ENCODE measurements around the gene PEX13.
A peak's percentile ranks its signal among the peaks of the same experiment; 100 is the strongest.
"Not testable (repeated sequence)": the region's sequence is repeated elsewhere in the genome, so short reads cannot be mapped to it uniquely, and the experiment has no call there.

The PEX13 gene

DNA sequence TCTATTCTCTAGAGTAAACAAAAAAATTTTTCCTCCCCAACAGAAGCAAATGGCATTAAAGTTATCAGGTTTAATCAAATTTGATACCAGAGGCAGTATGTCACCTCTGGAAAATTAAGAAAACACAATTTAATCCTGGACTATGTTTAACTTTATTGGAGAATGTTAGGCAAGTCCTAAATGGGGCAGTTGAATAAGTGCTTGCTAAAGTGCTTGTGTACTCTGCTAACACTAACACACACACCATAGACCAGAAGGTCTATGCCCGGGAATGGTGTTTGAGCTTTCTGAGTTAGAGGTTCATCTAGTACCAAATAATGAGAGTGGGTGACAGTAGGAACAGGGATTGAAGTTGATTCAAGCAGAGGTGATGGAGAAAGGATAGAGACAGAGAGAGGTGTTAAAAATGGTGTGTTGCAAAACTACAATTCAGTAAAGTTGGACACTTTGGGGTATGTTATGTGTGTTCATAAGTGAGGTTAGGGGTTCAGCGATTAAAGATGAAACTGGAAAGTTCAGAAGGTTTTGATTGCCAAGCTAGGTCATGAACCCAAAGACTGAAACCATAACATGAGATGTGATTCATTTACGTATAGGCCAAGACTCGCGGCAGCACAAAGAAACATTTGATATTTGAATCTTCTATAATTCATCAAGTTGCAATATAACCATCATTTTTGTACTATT, 40.5 kb upstream of the PEX13 start:
- ChIA-PET POLR2A (interaction anchor here (1.2 kb wide), 1 partner anchor 16 kb away, joined by 8 read pairs; no protein-coding TSS in a partner anchor), CTCF (interaction anchor here (1.4 to 1.7 kb wide), 3 partner anchors 9 to 23 kb away, joined by 3 to 5 read pairs (median 5); no protein-coding TSS in a partner anchor)
- TF ChIP-seq, protein P1, sequence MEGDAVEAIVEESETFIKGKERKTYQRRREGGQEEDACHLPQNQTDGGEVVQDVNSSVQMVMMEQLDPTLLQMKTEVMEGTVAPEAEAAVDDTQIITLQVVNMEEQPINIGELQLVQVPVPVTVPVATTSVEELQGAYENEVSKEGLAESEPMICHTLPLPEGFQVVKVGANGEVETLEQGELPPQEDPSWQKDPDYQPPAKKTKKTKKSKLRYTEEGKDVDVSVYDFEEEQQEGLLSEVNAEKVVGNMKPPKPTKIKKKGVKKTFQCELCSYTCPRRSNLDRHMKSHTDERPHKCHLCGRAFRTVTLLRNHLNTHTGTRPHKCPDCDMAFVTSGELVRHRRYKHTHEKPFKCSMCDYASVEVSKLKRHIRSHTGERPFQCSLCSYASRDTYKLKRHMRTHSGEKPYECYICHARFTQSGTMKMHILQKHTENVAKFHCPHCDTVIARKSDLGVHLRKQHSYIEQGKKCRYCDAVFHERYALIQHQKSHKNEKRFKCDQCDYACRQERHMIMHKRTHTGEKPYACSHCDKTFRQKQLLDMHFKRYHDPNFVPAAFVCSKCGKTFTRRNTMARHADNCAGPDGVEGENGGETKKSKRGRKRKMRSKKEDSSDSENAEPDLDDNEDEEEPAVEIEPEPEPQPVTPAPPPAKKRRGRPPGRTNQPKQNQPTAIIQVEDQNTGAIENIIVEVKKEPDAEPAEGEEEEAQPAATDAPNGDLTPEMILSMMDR (IDR thresholded peaks at IDR 0.05; ENCODE audit: control extremely low read depth, extremely low read depth, low read depth, missing control alignments): no peak
- DNase-seq (ENCODE audit: extremely low spot score): peak; percentile 50

DNA sequence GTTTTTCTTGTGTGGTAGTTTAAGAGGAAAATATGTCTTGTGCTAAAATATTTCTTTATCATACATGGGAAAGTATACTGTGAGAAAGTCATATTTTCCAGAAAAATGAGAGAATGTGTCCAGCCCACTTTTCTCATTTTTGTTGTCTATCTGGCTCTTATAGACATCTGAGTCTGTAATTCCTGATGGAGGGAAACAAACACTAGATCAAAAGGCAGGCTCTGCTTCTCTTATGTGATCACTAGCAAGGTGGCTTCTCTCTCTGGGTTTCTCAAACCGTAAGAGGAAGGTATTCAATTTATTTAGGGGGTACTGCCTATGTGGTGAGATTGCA, 40.0 kb upstream of the PEX13 start:
- ChIA-PET CTCF (interaction anchor here (1.7 kb wide), 2 partner anchors 9 to 22 kb away, joined by 5 read pairs; no protein-coding TSS in a partner anchor), POLR2A (interaction anchor here (1.2 kb wide), 1 partner anchor 15 kb away, joined by 8 read pairs; no protein-coding TSS in a partner anchor)
- TF ChIP-seq, protein P1 (IDR thresholded peaks at IDR 0.05; ENCODE audit: control extremely low read depth, extremely low read depth, low read depth, missing control alignments): no peak
- DNase-seq (ENCODE audit: extremely low spot score): no peak

DNA sequence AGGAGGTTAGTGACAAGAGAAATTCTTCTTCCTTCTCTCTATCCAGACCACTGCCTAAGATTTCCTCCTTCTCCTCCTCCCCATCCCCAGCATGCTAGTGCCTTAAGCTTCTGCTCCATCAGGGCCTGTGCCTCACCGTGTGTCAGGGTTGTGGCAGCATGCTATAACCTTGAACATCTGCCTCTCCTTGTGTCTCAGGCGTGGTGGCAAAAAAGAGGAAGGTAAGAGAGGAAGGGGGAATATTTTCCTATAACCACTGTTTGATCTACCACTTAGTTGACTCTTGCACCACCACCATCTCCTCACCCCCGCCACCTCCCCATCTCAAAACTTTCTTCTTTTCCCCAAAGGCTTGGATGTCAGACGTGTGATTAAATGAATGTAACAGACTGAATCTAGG, 38.3 kb upstream of the PEX13 start:
- ChIA-PET CTCF (interaction anchor here (1.3 kb wide), 1 partner anchor 31 kb away, joined by 3 read pairs; no protein-coding TSS in a partner anchor), POLR2A (no interaction called here)
- DNase-seq (ENCODE audit: extremely low spot score): no peak
- TF ChIP-seq, protein P1 (IDR thresholded peaks at IDR 0.05; ENCODE audit: control extremely low read depth, extremely low read depth, low read depth, missing control alignments): no peak

DNA sequence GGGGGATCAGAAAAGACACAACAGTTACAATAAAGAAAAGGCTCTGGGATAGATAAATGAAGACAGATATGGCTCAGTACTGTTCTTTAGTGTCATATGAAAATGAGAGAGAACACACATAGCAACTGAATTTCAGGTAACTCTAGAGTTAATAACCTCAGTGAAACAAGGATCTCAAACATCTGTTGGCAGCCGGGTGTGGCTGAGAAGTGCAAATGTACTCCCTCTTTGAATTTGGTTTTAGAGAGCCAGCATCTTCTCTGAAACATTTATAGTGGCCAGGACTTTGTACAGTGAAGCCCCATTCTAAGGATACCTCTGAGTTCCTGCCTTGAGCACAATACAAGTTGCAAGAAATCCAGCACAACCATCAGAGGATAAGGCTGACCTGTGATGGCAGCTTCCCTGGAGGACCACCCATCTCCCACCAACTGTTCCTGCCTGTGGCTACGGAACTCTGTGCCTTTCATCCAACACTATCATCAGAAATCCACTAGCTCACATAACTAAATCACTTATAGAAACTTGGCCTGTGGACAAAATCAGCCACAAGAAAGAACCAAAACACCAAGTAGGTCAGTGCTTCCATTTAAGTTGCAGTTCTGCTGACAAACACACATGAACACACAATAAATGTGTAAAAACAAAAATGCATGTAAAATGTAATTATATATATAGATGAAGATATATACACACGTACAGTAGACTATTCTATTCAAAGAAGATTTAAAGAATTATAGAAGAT, 37.3 kb upstream of the PEX13 start:
- POLR2A ChIA-PET: no interaction called here
- TF ChIP-seq, protein P1 (IDR thresholded peaks at IDR 0.05; ENCODE audit: control extremely low read depth, extremely low read depth, low read depth, missing control alignments): no peak
- CTCF ChIA-PET: interaction anchor here (1.3 to 1.6 kb wide), 2 partner anchors 12 to 32 kb away, joined by 3 read pairs; no protein-coding TSS in a partner anchor
- no peak for DNase-seq (ENCODE audit: extremely low spot score)

DNA sequence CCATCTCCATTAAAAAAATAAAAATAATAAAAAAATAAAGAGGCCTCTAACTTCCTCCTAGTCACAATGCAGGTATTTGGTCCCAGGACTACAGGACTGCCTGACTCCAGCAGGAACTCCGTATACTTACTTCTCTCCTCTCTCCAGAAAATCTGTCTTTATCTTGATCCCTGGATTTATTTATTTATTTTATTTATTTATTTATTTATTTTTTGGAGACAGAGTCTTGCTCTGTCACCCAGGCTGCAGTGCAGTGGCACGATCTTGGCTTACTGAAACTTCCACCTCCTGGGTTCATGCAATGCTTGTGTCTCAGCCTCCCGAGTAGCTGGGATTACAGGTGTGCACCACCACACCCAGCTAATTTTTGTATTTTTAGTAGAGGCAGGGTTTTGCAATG, 35.5 kb upstream of the PEX13 start:
- DNase-seq (ENCODE audit: extremely low spot score); POLR2A ChIA-PET: not testable (repeated sequence)
- CTCF ChIA-PET: interaction anchor here (0.8 to 2.0 kb wide), 3 partner anchors 8 to 17 kb away, joined by 3 to 5 read pairs (median 5); no protein-coding TSS in a partner anchor

DNA sequence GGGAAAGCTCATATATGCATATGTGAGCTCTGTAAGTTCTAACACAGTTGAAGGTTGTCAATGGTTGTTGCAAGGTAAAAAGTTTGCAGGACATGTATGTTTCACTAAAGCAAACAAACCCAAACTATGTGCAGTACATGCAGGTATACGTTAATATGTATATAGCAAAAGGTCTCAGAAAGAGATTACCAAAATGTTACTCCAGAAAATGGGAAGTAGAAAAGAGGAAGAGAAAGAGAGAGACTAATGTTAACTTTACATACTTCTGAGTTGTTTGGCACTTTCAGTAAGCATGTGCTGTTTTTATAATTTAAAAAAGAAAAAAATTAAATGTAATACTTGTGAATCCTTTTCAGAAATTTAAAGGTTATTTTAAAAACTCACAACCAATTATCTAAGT, 32.8 kb upstream of the PEX13 start:
- TF ChIP-seq, protein P1 (IDR thresholded peaks at IDR 0.05; ENCODE audit: control extremely low read depth, extremely low read depth, low read depth, missing control alignments): no peak
- POLR2A ChIA-PET: no interaction called here
- no peak for DNase-seq (ENCODE audit: extremely low spot score)
- CTCF ChIA-PET: no interaction called here

DNA sequence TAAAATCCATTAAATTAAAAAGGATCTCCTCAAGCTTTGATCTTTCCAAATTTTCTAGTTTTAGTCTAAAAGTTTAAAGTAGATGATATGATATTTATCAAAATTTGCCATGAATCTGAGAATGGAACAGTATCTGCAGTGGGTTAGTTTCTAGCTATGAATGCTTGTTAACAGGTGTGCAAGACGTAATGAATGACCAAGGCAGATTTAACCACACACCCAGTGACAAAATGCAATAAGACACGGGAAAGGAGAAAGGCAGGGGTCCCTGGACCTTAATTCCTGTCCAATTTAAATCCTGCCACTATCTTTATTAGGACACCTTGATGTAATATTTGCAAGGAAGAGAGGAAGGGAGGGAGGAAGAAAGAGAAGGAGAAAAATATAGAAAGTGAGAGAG, 30.5 kb upstream of the PEX13 start:
- DNase-seq (ENCODE audit: extremely low spot score): no peak
- POLR2A ChIA-PET: no interaction called here
- CTCF ChIA-PET: interaction anchor here (0.9 to 3.0 kb wide), 5 partner anchors 11 to 30 kb away, joined by 3 to 22 read pairs (median 3); no protein-coding TSS in a partner anchor
- TF ChIP-seq, protein P1 (IDR thresholded peaks at IDR 0.05; ENCODE audit: control extremely low read depth, extremely low read depth, low read depth, missing control alignments): no peak

DNA sequence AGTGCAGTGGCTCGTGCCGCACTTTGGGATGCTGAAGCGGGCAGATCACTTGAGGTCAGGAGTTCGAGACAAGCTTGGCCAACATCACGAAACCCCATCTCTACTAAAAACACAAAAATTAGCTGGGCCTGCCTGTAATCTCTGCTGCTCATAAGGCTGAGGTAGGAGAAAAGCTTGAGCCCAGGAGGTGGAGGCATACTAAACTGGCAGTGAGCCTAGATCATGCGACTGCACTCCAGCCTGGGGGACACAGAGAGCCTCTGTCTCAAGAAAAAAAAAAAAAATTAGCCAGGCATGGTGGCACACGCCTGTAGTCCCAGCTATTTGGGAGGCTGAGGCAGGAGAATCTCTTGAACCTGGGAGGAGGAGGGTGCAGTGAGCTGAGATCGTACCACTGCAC, 29.9 kb upstream of the PEX13 start:
- POLR2A ChIA-PET; DNase-seq (ENCODE audit: extremely low spot score): not testable (repeated sequence)
- CTCF ChIA-PET: interaction anchor here (0.9 to 3.0 kb wide), 5 partner anchors 10 to 31 kb away, joined by 3 to 22 read pairs (median 4); no protein-coding TSS in a partner anchor
